OCI-LY7 (cell line): Measurements from ENCODE around the gene ABCD1.

Experiments used
- EZH2phosphoT487 ChIP-seq: fragments of 200-600 bp; sonication (generic); IDR thresholded peaks from 2 replicates; pipeline ENCODE4 v1.6.1; 2018; ENCODE audit warnings: low read depth, borderline replicate concordance, mild to moderate bottlenecking, mixed run types, antibody characterized with exemption, low read length, moderate library complexity, mixed read lengths
- TF ChIP-seq, protein P1 (sequence below): fragments of 200-600 bp; sonication (generic); conservative IDR thresholded peaks from 2 replicates; pipeline ENCODE4 v1.5.1; 2014; ENCODE audit warnings: mild to moderate bottlenecking, antibody characterized with exemption, low read length, moderate library complexity, mixed read lengths

DNA sequence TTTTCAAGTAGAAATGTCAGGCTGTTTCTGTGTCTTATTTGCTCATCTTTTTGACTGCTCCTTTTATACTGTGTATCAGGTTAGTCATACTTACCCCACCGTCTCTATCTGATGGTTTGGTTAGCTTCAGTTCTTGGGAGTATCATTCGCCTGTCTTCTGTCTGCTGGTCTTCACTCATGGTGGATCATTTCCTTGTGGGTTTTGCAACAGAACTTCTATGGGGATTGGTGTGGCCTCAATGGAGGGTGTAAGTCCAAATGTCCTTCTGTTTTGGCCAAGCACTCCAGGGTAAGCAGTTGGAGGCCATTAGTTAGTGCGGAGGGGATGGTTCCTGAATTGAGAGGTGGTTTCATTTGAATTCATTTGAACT is 7.2 kb downstream of the ABCD1 start:
- TF ChIP-seq, protein P1, sequence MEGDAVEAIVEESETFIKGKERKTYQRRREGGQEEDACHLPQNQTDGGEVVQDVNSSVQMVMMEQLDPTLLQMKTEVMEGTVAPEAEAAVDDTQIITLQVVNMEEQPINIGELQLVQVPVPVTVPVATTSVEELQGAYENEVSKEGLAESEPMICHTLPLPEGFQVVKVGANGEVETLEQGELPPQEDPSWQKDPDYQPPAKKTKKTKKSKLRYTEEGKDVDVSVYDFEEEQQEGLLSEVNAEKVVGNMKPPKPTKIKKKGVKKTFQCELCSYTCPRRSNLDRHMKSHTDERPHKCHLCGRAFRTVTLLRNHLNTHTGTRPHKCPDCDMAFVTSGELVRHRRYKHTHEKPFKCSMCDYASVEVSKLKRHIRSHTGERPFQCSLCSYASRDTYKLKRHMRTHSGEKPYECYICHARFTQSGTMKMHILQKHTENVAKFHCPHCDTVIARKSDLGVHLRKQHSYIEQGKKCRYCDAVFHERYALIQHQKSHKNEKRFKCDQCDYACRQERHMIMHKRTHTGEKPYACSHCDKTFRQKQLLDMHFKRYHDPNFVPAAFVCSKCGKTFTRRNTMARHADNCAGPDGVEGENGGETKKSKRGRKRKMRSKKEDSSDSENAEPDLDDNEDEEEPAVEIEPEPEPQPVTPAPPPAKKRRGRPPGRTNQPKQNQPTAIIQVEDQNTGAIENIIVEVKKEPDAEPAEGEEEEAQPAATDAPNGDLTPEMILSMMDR = no peak
- no peak for TF ChIP-seq EZH2phosphoT487
